ENCODE data around the gene TMEM163.

TMEM163 gene

DNA sequence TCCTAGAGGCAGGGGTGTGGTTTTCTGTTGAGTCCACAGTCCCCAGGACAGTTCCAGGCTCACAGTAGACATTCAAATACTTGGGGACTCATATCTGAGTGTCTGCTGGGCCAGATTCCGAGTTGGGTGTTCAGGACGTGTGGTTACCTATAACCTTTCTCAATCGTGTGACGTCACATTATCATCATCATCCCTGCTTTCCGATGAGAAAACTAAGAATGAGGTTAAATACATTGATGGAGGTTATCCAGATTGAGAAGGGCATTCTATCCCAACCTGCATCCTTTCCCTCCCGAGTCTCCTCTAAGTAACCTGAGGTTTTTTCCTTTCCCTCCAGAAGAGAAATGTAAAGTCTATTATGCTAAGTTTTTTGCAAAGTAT is 260.3 kb downstream of the TMEM163 start:
- Histone ChIP-seq H3K27me3 (ENCODE audit: control insufficient read depth in 1 of 2, insufficient read depth in 2 of 2, low read length in 2 of 2) (peaks cover 0 to 2% of the 10 kb centered on the region in 2 donors), H3K36me3 (ENCODE audit: control insufficient read depth in 2 of 2, insufficient read depth in 2 of 2, low read length in 2 of 2) (no peaks in the 10 kb centered on the region), H3K4me3 (ENCODE audit: low read length in 2 of 2) (no peak overlapping the region), H3K9me3 (ENCODE audit: control insufficient read depth in 2 of 2, low read length in 2 of 2) (no peaks in the 10 kb centered on the region), H3K27ac (ENCODE audit: low read length) (no peak overlapping the region), H3K4me1 (ENCODE audit: control insufficient read depth, insufficient read depth, low read length) (no peaks in the 10 kb centered on the region), H3K9ac (ENCODE audit: low read length in 2 of 2) (no peak overlapping the region)

DNA sequence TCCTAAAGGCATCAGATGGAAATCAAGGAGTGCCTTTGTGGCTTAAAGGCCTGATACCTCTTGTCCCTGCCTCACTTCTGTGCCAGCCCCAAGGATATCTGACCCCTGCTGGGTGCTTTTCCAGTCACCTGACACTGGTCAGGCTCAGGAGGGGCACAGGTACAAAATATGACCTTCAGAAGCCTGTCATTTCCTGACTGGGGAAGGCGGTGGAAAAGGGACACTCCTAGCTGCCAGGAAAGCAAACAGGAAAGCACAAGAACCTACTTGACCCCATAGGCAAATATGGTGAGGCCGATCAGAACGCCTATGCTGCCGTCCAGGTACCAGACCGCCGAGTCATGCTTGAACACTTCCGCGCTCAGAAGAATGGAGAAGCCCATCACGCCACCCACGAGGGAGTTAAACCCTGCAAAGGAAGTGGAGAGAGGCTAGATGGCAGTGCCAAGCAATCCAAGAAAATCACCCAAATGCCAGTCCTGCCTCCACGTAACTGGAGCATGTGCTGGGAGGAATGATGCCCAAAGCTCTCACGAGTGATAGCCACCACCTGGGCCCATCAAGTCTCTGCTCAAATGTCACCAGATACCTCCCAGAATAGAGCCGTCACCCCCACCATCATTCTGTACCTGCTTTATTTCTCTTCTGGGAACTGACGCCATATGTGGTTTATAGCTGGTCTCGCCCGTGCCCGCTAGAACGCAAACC is 260.9 kb downstream of the TMEM163 start:
- no peaks in the 10 kb centered on the region for H3K9me3 ChIP-seq (ENCODE audit: control insufficient read depth in 2 of 2, low read length in 2 of 2)
- no peaks in the 10 kb centered on the region for H3K27me3 ChIP-seq (ENCODE audit: control insufficient read depth in 1 of 2, insufficient read depth in 2 of 2, low read length in 2 of 2)
- H3K36me3 ChIP-seq (ENCODE audit: control insufficient read depth in 2 of 2, insufficient read depth in 2 of 2, low read length in 2 of 2), result no peaks in the 10 kb centered on the region
- no peak overlapping the region for H3K9ac ChIP-seq (ENCODE audit: low read length in 2 of 2)
- H3K4me1 ChIP-seq (ENCODE audit: control insufficient read depth, insufficient read depth, low read length), result no peaks in the 10 kb centered on the region
- H3K27ac ChIP-seq (ENCODE audit: low read length), result no peak overlapping the region
- H3K4me3 ChIP-seq (ENCODE audit: low read length in 2 of 2), result no peak overlapping the region

DNA sequence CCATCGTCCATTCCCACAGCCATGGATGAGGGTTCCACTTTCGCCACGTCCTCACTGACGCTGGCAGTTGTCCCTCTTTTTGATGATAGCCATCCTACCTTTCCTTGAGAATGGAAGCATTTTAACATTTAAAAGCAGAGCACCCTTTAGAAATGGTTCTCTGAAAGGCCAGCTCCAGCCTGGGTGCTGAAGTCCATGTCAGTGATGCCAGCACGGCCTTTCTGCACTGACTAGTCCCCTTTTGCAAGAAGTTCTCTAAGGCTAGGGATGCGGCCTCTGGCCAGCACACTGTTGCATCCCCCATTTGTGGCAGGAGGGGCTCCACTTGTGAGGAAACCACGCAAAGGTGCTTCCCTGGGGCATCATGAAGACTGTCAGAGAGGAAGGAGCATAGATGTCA is 261.4 kb downstream of the TMEM163 start:
- H3K4me3 ChIP-seq (ENCODE audit: low read length in 2 of 2), result no peak overlapping the region
- no peaks in the 10 kb centered on the region for H3K4me1 ChIP-seq (ENCODE audit: control insufficient read depth, insufficient read depth, low read length)
- H3K27me3 ChIP-seq (ENCODE audit: control insufficient read depth in 1 of 2, insufficient read depth in 2 of 2, low read length in 2 of 2), result no peaks in the 10 kb centered on the region
- H3K9me3 ChIP-seq (ENCODE audit: control insufficient read depth in 2 of 2, low read length in 2 of 2), result no peaks in the 10 kb centered on the region
- no peak overlapping the region for H3K9ac ChIP-seq (ENCODE audit: low read length in 2 of 2)
- H3K27ac ChIP-seq (ENCODE audit: low read length), result no peak overlapping the region
- H3K36me3 ChIP-seq (ENCODE audit: control insufficient read depth in 2 of 2, insufficient read depth in 2 of 2, low read length in 2 of 2), result no peaks in the 10 kb centered on the region

DNA sequence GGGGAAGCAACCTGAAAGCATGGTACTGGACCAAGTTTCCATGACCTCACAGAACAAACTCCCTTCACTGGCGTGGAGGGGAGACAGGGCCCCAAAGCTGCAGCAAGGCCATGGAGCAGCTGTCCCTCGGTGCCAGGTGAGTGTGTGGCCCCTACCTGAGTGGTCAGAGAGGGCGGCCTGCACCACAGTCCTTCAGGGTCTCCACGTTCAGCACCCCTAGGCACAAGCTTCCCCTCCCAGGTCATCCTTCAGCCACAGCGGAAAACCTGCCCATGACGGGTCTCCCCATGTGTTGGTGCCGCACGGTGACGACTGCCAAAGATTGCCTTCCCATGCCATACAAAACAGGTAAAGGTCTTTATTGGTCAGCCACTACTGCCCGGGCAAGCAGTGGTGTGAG is 263.4 kb downstream of the TMEM163 start:
- no peak overlapping the region for H3K9ac ChIP-seq (ENCODE audit: low read length in 2 of 2)
- H3K36me3 ChIP-seq (ENCODE audit: control insufficient read depth in 2 of 2, insufficient read depth in 2 of 2, low read length in 2 of 2), result no peaks in the 10 kb centered on the region
- H3K9me3 ChIP-seq (ENCODE audit: control insufficient read depth in 2 of 2, low read length in 2 of 2), result no peaks in the 10 kb centered on the region
- H3K27ac ChIP-seq (ENCODE audit: low read length), result no peak overlapping the region
- no peak overlapping the region for H3K4me3 ChIP-seq (ENCODE audit: low read length in 2 of 2)
- no peaks in the 10 kb centered on the region for H3K27me3 ChIP-seq (ENCODE audit: control insufficient read depth in 1 of 2, insufficient read depth in 2 of 2, low read length in 2 of 2)
- no peaks in the 10 kb centered on the region for H3K4me1 ChIP-seq (ENCODE audit: control insufficient read depth, insufficient read depth, low read length)

DNA sequence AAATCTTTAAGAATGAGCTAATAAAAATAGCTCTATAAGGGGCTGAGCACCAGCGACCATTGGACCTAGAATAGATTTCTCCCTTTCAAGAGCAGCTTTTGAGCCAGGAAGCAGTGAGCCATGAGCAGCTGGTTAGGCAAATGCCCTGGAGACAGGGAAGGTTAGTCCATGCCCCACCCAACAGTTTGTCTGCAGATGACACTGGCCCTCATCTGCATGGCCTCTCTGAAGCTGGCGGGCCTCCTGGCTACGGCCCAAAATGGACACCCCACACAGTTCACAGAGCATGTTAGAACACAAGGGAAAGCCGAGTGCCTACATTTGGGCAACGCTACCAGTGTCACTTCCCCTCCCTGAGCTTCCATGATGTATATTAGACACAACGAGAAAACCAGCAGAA is 263.9 kb downstream of the TMEM163 start:
- Histone ChIP-seq H3K4me3 (ENCODE audit: low read length in 2 of 2) (no peak overlapping the region), H3K27ac (ENCODE audit: low read length) (no peak overlapping the region)

DNA sequence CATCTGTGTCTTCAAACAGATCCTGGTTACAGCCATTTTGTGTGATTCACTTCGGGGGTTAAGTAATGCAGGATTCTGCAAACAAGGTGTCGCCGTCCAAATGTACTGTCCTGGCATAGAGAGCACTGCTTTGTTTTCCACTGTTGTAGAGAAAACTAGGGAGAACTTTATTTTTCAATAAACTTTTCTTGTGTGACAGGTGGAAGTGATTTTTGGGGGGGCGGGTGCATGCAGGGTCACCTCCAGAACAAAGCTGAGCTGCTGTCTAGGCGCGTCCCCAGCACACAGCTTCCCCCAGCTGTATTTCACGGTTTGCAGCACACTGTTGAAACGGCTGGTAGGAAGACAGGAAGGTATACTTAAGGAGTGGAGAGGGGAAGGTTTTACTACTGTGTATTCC is 264.4 kb downstream of the TMEM163 start:
- H3K4me3 ChIP-seq (ENCODE audit: low read length in 2 of 2), result no peak overlapping the region
- H3K9me3 ChIP-seq (ENCODE audit: control insufficient read depth in 2 of 2, low read length in 2 of 2), result no peaks in the 10 kb centered on the region
- peaks cover 0 to 1% of the 10 kb centered on the region in 2 donors for H3K36me3 ChIP-seq (ENCODE audit: control insufficient read depth in 2 of 2, insufficient read depth in 2 of 2, low read length in 2 of 2)
- no peak overlapping the region for H3K27ac ChIP-seq (ENCODE audit: low read length)
- H3K4me1 ChIP-seq (ENCODE audit: control insufficient read depth, insufficient read depth, low read length), result no peaks in the 10 kb centered on the region
- H3K27me3 ChIP-seq (ENCODE audit: control insufficient read depth in 1 of 2, insufficient read depth in 2 of 2, low read length in 2 of 2), result no peaks in the 10 kb centered on the region
- no peak overlapping the region for H3K9ac ChIP-seq (ENCODE audit: low read length in 2 of 2)

More for the DNA sequence above, 263.9 kb downstream of the TMEM163 start:
- Histone ChIP-seq H3K9me3 (ENCODE audit: control insufficient read depth in 2 of 2, low read length in 2 of 2) (no peaks in the 10 kb centered on the region), H3K9ac (ENCODE audit: low read length in 2 of 2) (no peak overlapping the region), H3K4me1 (ENCODE audit: control insufficient read depth, insufficient read depth, low read length) (no peaks in the 10 kb centered on the region), H3K27me3 (ENCODE audit: control insufficient read depth in 1 of 2, insufficient read depth in 2 of 2, low read length in 2 of 2) (no peaks in the 10 kb centered on the region), H3K36me3 (ENCODE audit: control insufficient read depth in 2 of 2, insufficient read depth in 2 of 2, low read length in 2 of 2) (no peaks in the 10 kb centered on the region)

DNA sequence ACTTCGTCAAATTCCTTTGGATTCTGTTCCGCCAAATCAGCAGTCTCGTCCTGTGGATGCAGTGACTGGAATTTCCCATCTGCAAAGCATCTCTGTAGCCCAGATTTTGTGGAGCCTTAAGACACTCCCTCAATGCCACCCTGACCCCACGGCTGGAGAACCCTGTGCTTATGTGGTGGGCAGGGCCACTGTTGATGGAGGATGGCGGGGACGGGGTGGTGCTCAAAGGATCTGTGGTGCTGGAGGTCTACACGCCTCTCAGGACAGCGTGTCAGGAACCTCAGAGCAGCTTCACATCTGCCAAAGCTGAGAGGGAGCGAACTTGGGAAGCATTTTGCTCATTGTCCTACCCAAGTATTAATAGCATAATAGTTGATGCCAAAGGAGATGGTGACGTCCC is 264.8 kb downstream of the TMEM163 start:
- Histone ChIP-seq H3K9me3 (ENCODE audit: control insufficient read depth in 2 of 2, low read length in 2 of 2) (no peaks in the 10 kb centered on the region), H3K27me3 (ENCODE audit: control insufficient read depth in 1 of 2, insufficient read depth in 2 of 2, low read length in 2 of 2) (no peaks in the 10 kb centered on the region), H3K27ac (ENCODE audit: low read length) (no peak overlapping the region), H3K4me1 (ENCODE audit: control insufficient read depth, insufficient read depth, low read length) (no peaks in the 10 kb centered on the region), H3K36me3 (ENCODE audit: control insufficient read depth in 2 of 2, insufficient read depth in 2 of 2, low read length in 2 of 2) (peaks cover 0 to 2% of the 10 kb centered on the region in 2 donors), H3K9ac (ENCODE audit: low read length in 2 of 2) (no peak overlapping the region), H3K4me3 (ENCODE audit: low read length in 2 of 2) (no peak overlapping the region)

DNA sequence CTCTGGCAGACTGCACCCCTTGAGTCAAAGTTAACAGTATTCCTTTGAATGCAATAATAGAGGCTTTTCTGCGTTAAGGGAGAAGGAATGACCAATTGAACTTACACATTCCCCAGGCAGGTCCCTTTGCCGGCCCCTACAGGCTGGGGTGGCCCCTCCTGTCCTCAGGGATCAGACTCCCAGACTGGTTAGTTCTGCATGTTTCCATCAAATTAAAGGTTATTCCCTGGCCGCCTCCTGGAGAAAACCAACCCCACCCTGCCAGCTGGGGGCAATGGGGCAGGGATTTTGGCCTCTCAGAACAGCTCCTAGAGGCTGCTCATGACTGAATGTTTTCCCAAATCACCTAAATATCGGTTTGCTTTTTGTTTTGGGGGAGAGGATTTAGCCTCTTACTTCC is 265.3 kb downstream of the TMEM163 start:
- Histone ChIP-seq H3K4me3 (ENCODE audit: low read length in 2 of 2) (no peak overlapping the region), H3K9me3 (ENCODE audit: control insufficient read depth in 2 of 2, low read length in 2 of 2) (no peaks in the 10 kb centered on the region), H3K27ac (ENCODE audit: low read length) (no peak overlapping the region), H3K4me1 (ENCODE audit: control insufficient read depth, insufficient read depth, low read length) (no peaks in the 10 kb centered on the region), H3K9ac (ENCODE audit: low read length in 2 of 2) (no peak overlapping the region), H3K27me3 (ENCODE audit: control insufficient read depth in 1 of 2, insufficient read depth in 2 of 2, low read length in 2 of 2) (no peaks in the 10 kb centered on the region), H3K36me3 (ENCODE audit: control insufficient read depth in 2 of 2, insufficient read depth in 2 of 2, low read length in 2 of 2) (peaks cover 0 to 5% of the 10 kb centered on the region in 2 donors)

DNA sequence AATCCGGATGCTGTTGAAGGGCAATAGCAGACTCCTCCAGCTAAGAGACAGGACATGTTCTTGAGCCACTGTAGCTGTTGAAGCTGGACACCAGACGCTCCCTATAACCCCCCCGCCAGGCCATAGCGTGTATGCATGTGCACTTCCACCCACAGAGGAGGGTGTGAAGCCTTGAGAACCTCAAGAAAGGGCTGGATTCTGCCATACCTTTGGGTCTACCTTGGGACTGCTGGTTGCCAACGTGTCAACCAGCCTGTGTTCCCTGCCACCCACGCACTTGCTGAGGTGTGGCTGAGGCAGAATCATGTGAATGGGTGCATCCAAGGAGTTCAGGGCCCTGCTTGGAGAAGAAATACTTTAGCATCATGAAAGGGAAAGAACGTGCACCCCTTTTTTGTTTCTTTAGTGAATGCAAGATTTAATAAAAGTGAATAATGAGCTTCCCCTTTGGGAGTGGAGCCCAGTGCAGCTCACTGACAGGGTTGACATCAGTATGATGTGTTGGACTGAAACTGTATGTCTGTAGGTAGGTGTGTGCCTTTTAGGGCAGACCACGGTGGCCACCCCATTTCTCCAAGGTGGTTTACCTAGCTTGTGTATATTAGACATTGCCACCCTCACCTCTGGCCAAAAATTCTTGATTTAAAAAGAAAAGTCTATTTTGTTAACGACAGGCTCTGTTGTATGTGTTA is 266.6 kb downstream of the TMEM163 start:
- no peak overlapping the region for H3K9ac ChIP-seq (ENCODE audit: low read length in 2 of 2)

DNA sequence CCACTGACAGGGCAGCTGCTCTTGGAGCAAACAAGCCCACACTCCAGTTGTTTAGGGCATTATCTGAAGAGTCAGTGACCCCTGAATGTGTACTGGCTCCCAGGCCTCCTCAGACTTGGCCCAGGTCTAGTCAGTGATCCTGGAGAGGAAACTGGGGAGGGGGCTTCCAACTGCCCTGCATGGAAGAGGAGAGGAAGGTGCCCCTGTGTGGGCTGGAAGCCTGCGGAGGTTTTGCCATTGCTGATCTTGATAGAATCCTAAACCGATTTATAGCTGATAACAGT is 267.5 kb downstream of the TMEM163 start:
- Histone ChIP-seq H3K27me3 (ENCODE audit: control insufficient read depth in 1 of 2, insufficient read depth in 2 of 2, low read length in 2 of 2) (no peaks in the 10 kb centered on the region), H3K4me1 (ENCODE audit: control insufficient read depth, insufficient read depth, low read length) (peaks cover 3% of the 10 kb centered on the region), H3K36me3 (ENCODE audit: control insufficient read depth in 2 of 2, insufficient read depth in 2 of 2, low read length in 2 of 2) (peaks cover 0 to 8% of the 10 kb centered on the region in 2 donors), H3K9me3 (ENCODE audit: control insufficient read depth in 2 of 2, low read length in 2 of 2) (no peaks in the 10 kb centered on the region), H3K27ac (ENCODE audit: low read length) (no peak overlapping the region), H3K9ac (ENCODE audit: low read length in 2 of 2) (no peak overlapping the region), H3K4me3 (ENCODE audit: low read length in 2 of 2) (no peak overlapping the region)

More for the DNA sequence above, 266.6 kb downstream of the TMEM163 start:
- peaks cover 0 to 8% of the 10 kb centered on the region in 2 donors for H3K36me3 ChIP-seq (ENCODE audit: control insufficient read depth in 2 of 2, insufficient read depth in 2 of 2, low read length in 2 of 2)
- no peaks in the 10 kb centered on the region for H3K9me3 ChIP-seq (ENCODE audit: control insufficient read depth in 2 of 2, low read length in 2 of 2)
- H3K4me1 ChIP-seq (ENCODE audit: control insufficient read depth, insufficient read depth, low read length), result no peaks in the 10 kb centered on the region
- no peaks in the 10 kb centered on the region for H3K27me3 ChIP-seq (ENCODE audit: control insufficient read depth in 1 of 2, insufficient read depth in 2 of 2, low read length in 2 of 2)
- no peak overlapping the region for H3K27ac ChIP-seq (ENCODE audit: low read length)
- H3K4me3 ChIP-seq (ENCODE audit: low read length in 2 of 2), result no peak overlapping the region

DNA sequence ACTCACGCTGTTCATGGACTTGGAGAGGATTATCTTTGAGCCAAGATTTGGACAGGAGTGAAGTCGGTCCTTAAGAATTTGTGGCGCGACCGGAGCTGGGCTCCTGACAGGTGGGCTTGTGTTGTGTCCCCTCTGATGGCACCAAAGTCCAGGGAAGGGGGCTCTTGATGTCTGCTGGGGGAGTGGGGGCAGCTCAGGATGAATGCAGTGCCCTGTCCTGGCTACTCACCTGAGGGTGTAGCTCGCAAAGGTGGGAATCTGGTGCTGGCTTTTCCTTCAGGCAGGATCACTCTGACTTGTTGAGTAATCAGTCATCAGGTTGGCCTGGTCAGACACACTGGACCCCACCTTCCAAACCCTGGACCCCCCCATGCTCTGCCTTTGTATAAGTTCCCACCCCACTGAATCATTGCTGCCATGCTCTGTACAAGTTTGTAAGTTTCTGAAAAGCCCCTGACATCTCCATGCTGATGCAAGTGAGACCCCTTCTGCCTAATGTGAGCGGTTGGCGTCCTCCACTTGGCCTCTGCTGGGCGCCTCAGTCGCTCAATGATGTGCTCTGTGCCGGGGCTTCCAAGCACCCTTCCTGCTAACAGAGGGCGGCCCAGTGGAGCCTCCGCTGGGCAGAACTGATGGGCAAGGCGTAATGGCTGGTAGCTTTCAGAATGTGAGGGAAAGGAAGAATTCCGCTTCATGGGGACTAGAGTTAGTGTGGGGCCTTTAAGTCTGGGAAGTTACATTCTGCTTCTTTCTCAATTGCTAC is 268.9 kb downstream of the TMEM163 start:
- Histone ChIP-seq H3K4me1 (ENCODE audit: control insufficient read depth, insufficient read depth, low read length) (peaks cover 5% of the 10 kb centered on the region), H3K36me3 (ENCODE audit: control insufficient read depth in 2 of 2, insufficient read depth in 2 of 2, low read length in 2 of 2) (peaks cover 0 to 11% of the 10 kb centered on the region in 2 donors), H3K9me3 (ENCODE audit: control insufficient read depth in 2 of 2, low read length in 2 of 2) (no peaks in the 10 kb centered on the region), H3K27ac (ENCODE audit: low read length) (no peak overlapping the region), H3K4me3 (ENCODE audit: low read length in 2 of 2) (no peak overlapping the region), H3K9ac (ENCODE audit: low read length in 2 of 2) (no peak overlapping the region), H3K27me3 (ENCODE audit: control insufficient read depth in 1 of 2, insufficient read depth in 2 of 2, low read length in 2 of 2) (no peaks in the 10 kb centered on the region)
